Activated CD4-positive, alpha-beta memory T cell treated with anti-CD3 and anti-CD28 coated beads for 36 hours (primary cell): ENCODE data around the gene RIMBP2. TPM values are rescaled to one million over a fixed set of nuclear protein-coding genes. Genes with fewer than 3 reads are reported as not detected.

ENCODE experiments used
- CTCF ChIA-PET: fragments of 350-600 bp; sonication (Branson Sonifier 250); formaldehyde crosslinking; loops from one replicate; lab custom pipeline; 2021; ENCODE audit warnings: antibody characterized with exemption, inconsistent platforms; lab: Charles Lee
- POLR2A ChIA-PET: fragments of 350-600 bp; sonication (Branson Sonifier 250); formaldehyde crosslinking; loops from one replicate; lab custom pipeline; 2021; ENCODE audit warnings: antibody characterized with exemption; lab: Charles Lee
- DNase-seq: peaks from one replicate; pipeline ENCODE4 v3.0.0-alpha.2; 2020
- H3K27ac Mint-ChIP-seq: one replicate; pipeline ENCODE4 v1.8.0; 2021; ENCODE audit warnings: mixed read lengths
- H3K27me3 Mint-ChIP-seq: one replicate; pipeline ENCODE4 v1.8.0; 2021; ENCODE audit warnings: mixed read lengths
- H3K36me3 Mint-ChIP-seq: one replicate; pipeline ENCODE4 v1.8.0; 2021; ENCODE audit warnings: mixed read lengths
- H3K4me1 Mint-ChIP-seq: one replicate; pipeline ENCODE4 v1.8.0; 2021; ENCODE audit warnings: low read depth, mixed read lengths
- H3K4me3 Mint-ChIP-seq: one replicate; pipeline ENCODE4 v1.8.0; 2021; ENCODE audit warnings: mild to moderate bottlenecking, mixed read lengths
- H3K9me3 Mint-ChIP-seq: one replicate; pipeline ENCODE4 v1.8.0; 2021; ENCODE audit warnings: mixed read lengths
- intact Hi-C: fragments of 100-400 bp; cut with micrococcal nuclease; formaldehyde crosslinking; loops from one replicate; pipeline ENCODE4 v1.15.1; 2023
- total RNA-seq, 2 experiments: library from RNA; stranded (reverse); gene quantifications; one replicate each; pipeline ENCODE4 v1.2.3, GENCODE V29; 2021

The RIMBP2 gene
- total RNA-seq, 2 experiments from 2014 or later: 0.27 TPM; not detected in 1

GRCh38 chr12:130371296-130371695, 344.8 kb downstream of the RIMBP2 start:
- H3K36me3 Mint-ChIP-seq: no peaks in the 10 kb centered on the region
- H3K4me1 Mint-ChIP-seq: no peaks in the 10 kb centered on the region
- intact Hi-C loops: no loop called here
- peaks cover 2% of the 10 kb centered on the region for H3K27me3 Mint-ChIP-seq
- no peak for DNase-seq
- H3K27ac Mint-ChIP-seq: no peak overlapping the region
- no peak overlapping the region for H3K4me3 Mint-ChIP-seq
- ChIA-PET CTCF (no interaction called here), POLR2A (no interaction called here)
- no peaks in the 10 kb centered on the region for H3K9me3 Mint-ChIP-seq

- H3K36me3 Mint-ChIP-seq: no peaks in the 10 kb centered on the region
- DNase-seq: no peak
- H3K9me3 Mint-ChIP-seq: no peaks in the 10 kb centered on the region
- H3K27ac Mint-ChIP-seq: no peak overlapping the region
- POLR2A ChIA-PET: no interaction called here
- intact Hi-C loops: no loop called here
- H3K27me3 Mint-ChIP-seq: peaks cover 2% of the 10 kb centered on the region
- no peaks in the 10 kb centered on the region for H3K4me1 Mint-ChIP-seq
- CTCF ChIA-PET: no interaction called here
- H3K4me3 Mint-ChIP-seq: no peak overlapping the region
These were observed 346.3 kb downstream of the RIMBP2 start for GRCh38 chr12:130369816-130370215.

- ChIA-PET POLR2A (no interaction called here), CTCF (no interaction called here)
- intact Hi-C loops: no loop called here
- Mint-ChIP-seq H3K9me3 (no peaks in the 10 kb centered on the region), H3K4me3 (no peak overlapping the region), H3K4me1 (no peaks in the 10 kb centered on the region), H3K27me3 (no peaks in the 10 kb centered on the region), H3K36me3 (no peaks in the 10 kb centered on the region), H3K27ac (no peak overlapping the region)
- no peak for DNase-seq
These were observed 348.6 kb downstream of the RIMBP2 start for GRCh38 chr12:130367523-130367922.

GRCh38 chr12:130367003-130367402, 349.1 kb downstream of the RIMBP2 start:
- CTCF ChIA-PET: no interaction called here
- no peaks in the 10 kb centered on the region for H3K9me3 Mint-ChIP-seq
- H3K4me3 Mint-ChIP-seq: no peak overlapping the region
- intact Hi-C loops: no loop called here
- H3K27me3 Mint-ChIP-seq: no peaks in the 10 kb centered on the region
- no peak overlapping the region for H3K27ac Mint-ChIP-seq
- no peaks in the 10 kb centered on the region for H3K36me3 Mint-ChIP-seq
- DNase-seq: no peak
- POLR2A ChIA-PET: no interaction called here
- H3K4me1 Mint-ChIP-seq: no peaks in the 10 kb centered on the region

- ChIA-PET CTCF (no interaction called here), POLR2A (no interaction called here)
- Mint-ChIP-seq H3K27ac (no peak overlapping the region), H3K36me3 (no peaks in the 10 kb centered on the region), H3K27me3 (no peaks in the 10 kb centered on the region), H3K4me1 (no peaks in the 10 kb centered on the region), H3K4me3 (no peak overlapping the region), H3K9me3 (no peaks in the 10 kb centered on the region)
- intact Hi-C loops: no loop called here
- DNase-seq: no peak
These were observed 349.9 kb downstream of the RIMBP2 start for GRCh38 chr12:130366159-130366558.

- no peak overlapping the region for H3K27ac Mint-ChIP-seq
- H3K4me3 Mint-ChIP-seq: no peak overlapping the region
- intact Hi-C loops: no loop called here
- ChIA-PET CTCF (no interaction called here), POLR2A (no interaction called here)
- no peaks in the 10 kb centered on the region for H3K4me1 Mint-ChIP-seq
- no peaks in the 10 kb centered on the region for H3K27me3 Mint-ChIP-seq
- H3K9me3 Mint-ChIP-seq: no peaks in the 10 kb centered on the region
- H3K36me3 Mint-ChIP-seq: no peaks in the 10 kb centered on the region
- DNase-seq: no peak
These were observed 351.5 kb downstream of the RIMBP2 start for GRCh38 chr12:130364578-130364977.

GRCh38 chr12:130362060-130362459, 354.0 kb downstream of the RIMBP2 start:
- H3K4me3 Mint-ChIP-seq: no peak overlapping the region
- ChIA-PET POLR2A (no interaction called here), CTCF (no interaction called here)
- H3K27me3 Mint-ChIP-seq: no peaks in the 10 kb centered on the region
- intact Hi-C loops: no loop called here
- H3K27ac Mint-ChIP-seq: no peak overlapping the region
- DNase-seq: no peak
- no peaks in the 10 kb centered on the region for H3K9me3 Mint-ChIP-seq
- H3K4me1 Mint-ChIP-seq: no peaks in the 10 kb centered on the region
- no peaks in the 10 kb centered on the region for H3K36me3 Mint-ChIP-seq

GRCh38 chr12:130357729-130358330, 358.3 kb downstream of the RIMBP2 start:
- DNase-seq: no peak
- Mint-ChIP-seq H3K9me3 (no peaks in the 10 kb centered on the region), H3K4me3 (no peak overlapping the region), H3K4me1 (no peaks in the 10 kb centered on the region), H3K27me3 (peaks cover 3% of the 10 kb centered on the region), H3K36me3 (no peaks in the 10 kb centered on the region), H3K27ac (no peak overlapping the region)
- intact Hi-C loops: no loop called here
- CTCF ChIA-PET: no interaction called here
- POLR2A ChIA-PET: no interaction called here

- DNase-seq: no peak
- Mint-ChIP-seq H3K4me1 (no peaks in the 10 kb centered on the region), H3K27ac (no peak overlapping the region), H3K4me3 (no peak overlapping the region), H3K36me3 (no peaks in the 10 kb centered on the region), H3K9me3 (no peaks in the 10 kb centered on the region), H3K27me3 (peaks cover 3% of the 10 kb centered on the region)
- intact Hi-C loops: no loop called here
- POLR2A ChIA-PET: no interaction called here
- CTCF ChIA-PET: no interaction called here
These were observed 358.9 kb downstream of the RIMBP2 start for GRCh38 chr12:130357241-130357640.

- peaks cover 6% of the 10 kb centered on the region for H3K27me3 Mint-ChIP-seq
- no peak for DNase-seq
These were observed 359.9 kb downstream of the RIMBP2 start for GRCh38 chr12:130356222-130356621.

GRCh38 chr12:130354407-130354806, 361.7 kb downstream of the RIMBP2 start:
- no peaks in the 10 kb centered on the region for H3K36me3 Mint-ChIP-seq
- H3K9me3 Mint-ChIP-seq: no peaks in the 10 kb centered on the region
- H3K4me1 Mint-ChIP-seq: no peaks in the 10 kb centered on the region
- no peak overlapping the region for H3K27ac Mint-ChIP-seq
- POLR2A ChIA-PET: no interaction called here
- CTCF ChIA-PET: no interaction called here
- peaks cover 9% of the 10 kb centered on the region for H3K27me3 Mint-ChIP-seq
- no peak overlapping the region for H3K4me3 Mint-ChIP-seq
- DNase-seq: no peak
- intact Hi-C loops: no loop called here

More at GRCh38 chr12:130356222-130356621, 359.9 kb downstream of the RIMBP2 start:
- Mint-ChIP-seq H3K36me3 (no peaks in the 10 kb centered on the region), H3K9me3 (no peaks in the 10 kb centered on the region), H3K4me1 (no peaks in the 10 kb centered on the region), H3K4me3 (no peak overlapping the region), H3K27ac (no peak overlapping the region)
- intact Hi-C loops: no loop called here
- ChIA-PET CTCF (no interaction called here), POLR2A (no interaction called here)

- Mint-ChIP-seq H3K36me3 (no peaks in the 10 kb centered on the region), H3K4me3 (no peak overlapping the region), H3K4me1 (no peaks in the 10 kb centered on the region), H3K27ac (no peak overlapping the region), H3K9me3 (no peaks in the 10 kb centered on the region), H3K27me3 (peaks cover 9% of the 10 kb centered on the region)
- DNase-seq: no peak
- ChIA-PET POLR2A (no interaction called here), CTCF (no interaction called here)
- intact Hi-C loops: no loop called here
These were observed 363.0 kb downstream of the RIMBP2 start for GRCh38 chr12:130353081-130353480.

- Mint-ChIP-seq H3K4me3 (no peak overlapping the region), H3K4me1 (no peaks in the 10 kb centered on the region)
These were observed 364.8 kb downstream of the RIMBP2 start for GRCh38 chr12:130351326-130351725.

More at GRCh38 chr12:130351326-130351725, 364.8 kb downstream of the RIMBP2 start:
- DNase-seq: no peak
- CTCF ChIA-PET: no interaction called here
- Mint-ChIP-seq H3K9me3 (no peaks in the 10 kb centered on the region), H3K27ac (no peak overlapping the region), H3K36me3 (no peaks in the 10 kb centered on the region), H3K27me3 (peaks cover 7% of the 10 kb centered on the region)
- POLR2A ChIA-PET: no interaction called here
- intact Hi-C loops: no loop called here
